ENCODE measurements around the gene CAVIN3.
"Not testable (repeated sequence)": the region's sequence is repeated elsewhere in the genome, so short reads cannot be mapped to it uniquely, and the experiment has no call there.

The CAVIN3 gene

DNA sequence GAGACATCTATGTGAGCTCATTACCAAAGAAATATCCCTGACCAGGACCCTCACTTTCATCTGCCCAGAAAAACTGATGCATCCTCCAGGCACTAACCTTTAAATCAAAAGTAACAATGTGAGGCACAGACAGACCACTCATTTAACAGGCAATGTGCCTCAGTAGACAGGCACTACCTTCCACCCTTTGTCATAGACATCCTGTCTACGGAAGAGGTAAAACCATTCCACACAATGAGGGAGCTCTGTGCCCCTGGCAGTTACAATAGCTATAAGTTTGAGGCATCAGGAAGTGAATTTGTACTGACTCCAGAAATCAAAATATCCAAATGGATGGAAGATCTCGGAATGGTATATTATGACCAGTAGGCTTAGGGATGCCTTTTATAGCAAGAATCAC, 6.7 kb upstream of the CAVIN3 start:
- in situ Hi-C loops (cut with HindIII; ENCODE audit: low sequenced_read_pairs) = no loop called here

DNA sequence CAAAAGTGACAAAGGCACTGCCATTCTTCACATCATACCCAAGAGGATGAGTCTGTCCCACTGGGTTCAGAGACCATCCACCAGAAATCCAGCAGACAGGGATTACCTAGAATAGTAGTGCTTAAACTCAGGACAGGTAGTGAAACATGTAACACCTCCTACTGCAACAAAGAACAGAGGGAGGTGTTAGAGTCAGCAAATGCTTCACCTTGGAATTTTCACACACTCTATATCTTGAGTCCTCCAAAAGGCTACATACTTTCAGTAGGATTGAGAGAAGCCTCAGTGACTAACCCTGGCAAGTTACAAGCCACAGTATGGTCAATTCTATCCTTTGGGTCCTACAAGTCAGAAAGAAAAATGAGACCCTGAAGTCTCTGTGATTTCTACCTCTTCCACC, 6.0 kb upstream of the CAVIN3 start:
- in situ Hi-C loops (cut with HindIII; ENCODE audit: low sequenced_read_pairs) = no loop called here

- in situ Hi-C loops (cut with HindIII; ENCODE audit: low sequenced_read_pairs) = no loop called here
Measured at GRCh38 chr11:6323291-6323905, 3.1 kb upstream of the CAVIN3 start.

- in situ Hi-C loops (cut with HindIII; ENCODE audit: low sequenced_read_pairs) = no loop called here
Measured at GRCh38 chr11:6321961-6322362, 1.7 kb upstream of the CAVIN3 start.

- in situ Hi-C loops (cut with HindIII; ENCODE audit: low sequenced_read_pairs) = no loop called here
Measured at GRCh38 chr11:6321356-6321755, 1.1 kb upstream of the CAVIN3 start.

- in situ Hi-C loops (cut with HindIII; ENCODE audit: low sequenced_read_pairs) = no loop called here
Measured at GRCh38 chr11:6319704-6320410, 444 bp downstream of the CAVIN3 start.

- in situ Hi-C loops (cut with HindIII; ENCODE audit: low sequenced_read_pairs) = no loop called here
Measured at GRCh38 chr11:6319001-6319703, 1.1 kb downstream of the CAVIN3 start.

DNA sequence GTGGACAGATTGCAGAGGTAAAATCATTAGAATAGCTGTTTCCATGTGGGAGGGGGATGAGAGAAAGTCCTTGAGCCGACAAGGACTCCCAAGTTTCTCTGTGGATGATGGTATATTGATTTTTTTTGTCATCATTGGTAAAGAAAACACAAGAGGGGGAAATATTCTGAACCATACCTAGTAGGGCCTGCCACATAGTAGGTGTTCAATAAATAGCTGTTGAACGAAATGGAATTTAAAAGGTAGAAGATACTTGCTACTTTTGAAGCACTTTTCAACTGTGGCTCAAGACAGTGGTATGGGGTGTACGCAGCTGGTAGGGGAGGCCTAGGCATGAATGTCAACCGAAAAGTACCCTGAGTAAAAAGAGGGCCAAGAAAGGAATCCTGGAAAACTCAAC, 2.1 kb downstream of the CAVIN3 start:
- in situ Hi-C loops (cut with HindIII; ENCODE audit: low sequenced_read_pairs) = no loop called here

DNA sequence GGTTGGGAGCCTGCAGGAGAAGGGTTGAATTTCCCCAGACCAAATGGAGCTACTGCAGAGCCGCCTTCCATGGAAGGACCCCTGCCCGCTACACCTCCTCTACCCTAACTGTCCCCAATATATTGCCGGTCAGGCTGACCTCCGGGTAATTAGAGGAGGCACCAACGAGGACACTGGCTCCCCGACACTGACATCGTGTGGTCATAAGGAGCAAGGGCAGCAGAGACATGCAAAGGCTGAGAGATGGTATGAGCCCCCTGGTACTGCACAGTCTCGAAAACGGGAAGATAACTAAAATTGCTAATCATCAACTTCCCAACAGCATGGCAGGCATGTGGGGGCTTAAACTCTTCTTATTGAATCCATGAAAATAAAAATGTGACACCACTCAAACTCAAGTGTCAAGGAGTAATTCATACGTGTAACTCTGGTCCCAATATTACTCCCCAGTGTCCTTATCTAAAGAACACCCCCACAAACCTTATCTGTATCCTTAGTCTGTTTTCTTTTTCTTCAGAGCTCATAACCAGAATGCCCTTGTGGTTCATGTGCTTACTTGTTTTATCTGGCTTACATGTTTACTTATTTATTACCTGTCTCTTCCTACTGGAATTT, 4.4 kb downstream of the CAVIN3 start:
- in situ Hi-C loops (cut with HindIII; ENCODE audit: low sequenced_read_pairs) = no loop called here

DNA sequence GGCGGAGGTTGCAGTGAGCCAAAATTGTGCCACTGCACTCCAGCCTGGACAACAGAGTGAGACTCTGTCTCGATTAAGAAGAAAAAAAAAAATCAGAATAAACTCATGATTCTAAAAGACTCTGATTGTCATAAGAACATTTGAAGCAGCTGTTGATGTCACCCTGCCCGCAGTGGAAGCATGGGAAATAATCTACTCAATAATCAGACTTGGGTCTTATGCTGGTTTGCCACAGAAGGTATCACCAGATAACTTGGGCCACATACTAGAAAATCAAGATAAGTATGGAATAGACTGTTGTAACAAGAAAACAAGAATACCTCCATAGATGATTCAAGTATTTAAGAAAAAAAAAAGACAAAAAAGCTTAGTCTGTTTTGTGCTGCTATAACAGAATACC, 8.2 kb downstream of the CAVIN3 start:
- in situ Hi-C loops (cut with HindIII; ENCODE audit: low sequenced_read_pairs) = no loop called here

- in situ Hi-C loops (cut with HindIII; ENCODE audit: low sequenced_read_pairs) = no loop called here
Measured at GRCh38 chr11:6307876-6308275, 12.4 kb downstream of the CAVIN3 start.

GRCh38 chr11:6305297-6305696, 15.0 kb downstream of the CAVIN3 start:
- in situ Hi-C loops (cut with HindIII; ENCODE audit: low sequenced_read_pairs) = no loop called here

DNA sequence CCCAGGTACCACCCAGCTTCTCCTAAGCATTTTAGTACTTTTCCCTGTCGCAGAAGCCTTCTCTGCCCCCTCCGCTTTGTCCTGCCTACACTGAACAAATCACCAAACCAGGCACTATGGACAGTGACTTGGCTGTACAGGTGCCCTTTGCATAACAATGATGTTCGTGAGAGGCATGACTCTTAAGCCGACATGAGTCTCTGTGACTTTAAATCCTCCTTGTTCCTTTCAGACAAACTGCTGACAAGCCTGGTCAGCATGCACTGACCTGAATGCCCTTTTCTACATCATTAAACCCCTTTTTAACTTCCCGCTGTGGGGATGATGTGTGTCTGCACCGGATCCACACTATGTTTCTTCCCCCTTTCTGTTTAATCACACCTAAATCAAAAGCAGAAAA, 16.6 kb downstream of the CAVIN3 start:
- in situ Hi-C loops (cut with HindIII; ENCODE audit: low sequenced_read_pairs) = no loop called here

DNA sequence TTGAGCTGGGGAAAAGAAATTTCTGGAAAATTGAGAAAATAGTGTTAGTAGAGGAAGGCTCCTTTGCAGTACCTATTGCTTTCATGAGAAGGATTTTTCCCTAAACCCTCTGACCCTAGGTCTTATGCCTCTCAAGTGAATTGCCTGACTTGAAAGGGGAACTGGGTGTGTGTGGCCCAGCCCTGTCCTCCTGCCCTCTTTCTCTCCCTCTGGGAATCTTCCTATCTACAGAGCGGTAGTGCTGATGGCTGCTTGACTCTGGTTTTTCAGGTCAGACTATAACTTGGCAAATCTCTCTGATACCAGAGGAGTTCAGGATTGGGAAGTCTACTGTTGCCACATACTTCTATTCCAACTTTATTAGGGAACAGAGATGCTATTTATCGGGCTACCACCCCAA, 19.2 kb downstream of the CAVIN3 start:
- in situ Hi-C loops (cut with HindIII; ENCODE audit: low sequenced_read_pairs) = no loop called here

GRCh38 chr11:6300325-6300724, 20.0 kb downstream of the CAVIN3 start:
- in situ Hi-C loops (cut with HindIII; ENCODE audit: low sequenced_read_pairs) = no loop called here

DNA sequence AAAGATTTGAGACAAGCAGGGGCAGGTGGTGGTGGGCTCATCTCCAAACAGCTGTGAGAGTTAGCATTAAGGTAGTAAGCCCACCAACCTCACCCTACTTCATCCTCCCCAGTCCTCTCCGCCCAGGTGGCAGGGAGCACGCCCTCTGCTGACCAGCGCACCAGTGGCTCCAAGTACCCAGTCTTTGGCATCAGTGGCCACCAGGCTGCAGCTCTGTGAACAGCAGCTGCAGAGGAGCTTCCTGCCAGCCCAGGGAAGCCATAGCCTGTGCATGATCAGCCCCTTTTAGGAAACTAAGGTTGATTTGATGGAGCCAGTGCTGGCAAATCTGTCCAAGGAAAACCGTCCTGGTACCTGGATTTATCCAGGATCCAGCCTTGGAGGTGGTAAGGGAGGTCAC, 21.7 kb downstream of the CAVIN3 start:
- in situ Hi-C loops (cut with HindIII; ENCODE audit: low sequenced_read_pairs) = no loop called here

- in situ Hi-C loops (cut with HindIII; ENCODE audit: low sequenced_read_pairs) = no loop called here
Measured at GRCh38 chr11:6297831-6298230, 22.5 kb downstream of the CAVIN3 start.

DNA sequence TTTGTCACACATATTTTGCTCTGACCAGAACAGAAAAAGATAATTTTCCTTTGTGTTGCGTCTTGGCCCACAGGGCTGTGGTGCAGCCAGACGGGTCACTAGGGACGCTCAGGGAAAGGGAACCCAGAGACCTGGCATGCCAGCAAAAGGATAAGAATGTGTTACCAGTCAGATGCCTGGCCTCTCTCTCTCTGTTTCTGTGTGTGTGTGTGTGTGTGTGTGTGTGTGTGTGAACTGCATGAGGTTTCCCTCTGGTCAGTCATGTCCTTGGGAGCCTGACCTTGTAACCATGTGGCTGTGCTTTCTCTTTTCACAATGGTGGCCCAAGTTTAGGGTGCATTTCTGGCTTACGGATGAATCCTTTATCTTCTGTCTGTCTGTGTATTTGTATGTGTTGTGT, 35.3 kb downstream of the CAVIN3 start:
- in situ Hi-C loops (cut with HindIII; ENCODE audit: low sequenced_read_pairs) = no loop called here

DNA sequence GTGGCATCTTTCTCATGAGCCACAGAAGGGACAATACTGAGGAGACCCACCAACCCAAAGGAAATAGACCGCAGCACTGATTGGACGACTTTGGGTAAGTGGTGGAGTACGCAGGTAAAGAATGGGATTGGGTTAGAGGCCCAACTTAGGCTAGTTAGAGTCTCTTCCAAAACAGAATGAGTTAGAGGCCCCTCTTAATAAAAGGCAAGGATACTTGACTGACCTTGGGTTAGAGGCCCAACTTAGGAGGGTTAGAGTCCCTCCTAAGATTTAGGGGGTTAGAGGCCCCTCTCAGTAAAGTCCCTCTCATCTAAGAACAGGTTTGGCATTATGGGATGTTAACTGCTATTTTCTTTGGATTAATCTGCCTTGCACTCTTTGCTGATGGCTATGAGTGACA, 36.1 kb downstream of the CAVIN3 start:
- in situ Hi-C loops (cut with HindIII; ENCODE audit: low sequenced_read_pairs) = no loop called here

- in situ Hi-C loops (cut with HindIII; ENCODE audit: low sequenced_read_pairs) = no loop called here
Measured at GRCh38 chr11:6283453-6284023, 36.8 kb downstream of the CAVIN3 start.

GRCh38 chr11:6280809-6281208, 39.5 kb downstream of the CAVIN3 start:
- in situ Hi-C loops (cut with HindIII; ENCODE audit: low sequenced_read_pairs) = not testable (repeated sequence)

Data from DLD1 (cell line).